ENCODE data around the gene ORMDL1.

ORMDL1 gene

GRCh38 chr2:189783927-189784867, at the start of gene ORMDL1, which contains the start of gene PMS1:
Gene ORMDL1 (minus strand): TSS chr2:189784339. CDS start chr2:189782595, 1,744 bp downstream.
Gene PMS1 (plus strand): TSS chr2:189784450. CDS start chr2:189791810, 7,360 bp downstream.
- peak; percentile 97 for DNase-seq

- DNase-seq, result no peak
Measured at GRCh38 chr2:189830510-189830909, 46.4 kb upstream of the ORMDL1 start.

- no peak for DNase-seq
Measured at GRCh38 chr2:189829102-189829833, 45.1 kb upstream of the ORMDL1 start.

- DNase-seq, result no peak
Measured at GRCh38 chr2:189826039-189826438, 41.9 kb upstream of the ORMDL1 start.

- no peak for DNase-seq
Measured at GRCh38 chr2:189824694-189825396, 40.7 kb upstream of the ORMDL1 start.

- peak; percentile 14 for DNase-seq
Measured at GRCh38 chr2:189821953-189822748, 38.0 kb upstream of the ORMDL1 start.

GRCh38 chr2:189819297-189819704, 35.2 kb upstream of the ORMDL1 start:
- DNase-seq, result no peak

- DNase-seq, result no peak
Measured at GRCh38 chr2:189818249-189819038, 34.3 kb upstream of the ORMDL1 start.

- no peak for DNase-seq
Measured at GRCh38 chr2:189803431-189803830, 19.3 kb upstream of the ORMDL1 start.

- DNase-seq, result no peak
Measured at GRCh38 chr2:189802396-189802912, 18.3 kb upstream of the ORMDL1 start.

- DNase-seq, result no peak
Measured at GRCh38 chr2:189799531-189799930, 15.4 kb upstream of the ORMDL1 start.

GRCh38 chr2:189799030-189799331, 14.8 kb upstream of the ORMDL1 start:
- no peak for DNase-seq

- peak; percentile 76 for DNase-seq
Measured at GRCh38 chr2:189798312-189799029, 14.3 kb upstream of the ORMDL1 start.

- no peak for DNase-seq
Measured at GRCh38 chr2:189797902-189798301, 13.8 kb upstream of the ORMDL1 start.

GRCh38 chr2:189794310-189794709, 10.2 kb upstream of the ORMDL1 start:
- DNase-seq, result no peak

GRCh38 chr2:189791338-189792042, 7.4 kb upstream of the ORMDL1 start:
- no peak for DNase-seq

- peak; percentile 77 for DNase-seq
Measured at GRCh38 chr2:189783451-189783926, 650 bp downstream of the ORMDL1 start.

GRCh38 chr2:189782221-189782671, 1.9 kb downstream of the ORMDL1 start:
- no peak for DNase-seq

GRCh38 chr2:189772212-189772611, 11.9 kb downstream of the ORMDL1 start:
- no peak for DNase-seq

Measured in OCI-M1 (cell line).